Glutamatergic neuron (in vitro differentiated cells): ENCODE data around the gene TNFAIP8. TPM values are rescaled to one million over a fixed set of nuclear protein-coding genes. Genes with fewer than 3 reads are reported as not detected.

ENCODE experiments used
- DNase-seq: peaks from one replicate; pipeline ENCODE4 v3.0.0; 2022
- H3K27ac Mint-ChIP-seq: one replicate; pipeline ENCODE4 v1.8.0; 2020; ENCODE audit warnings: mild to moderate bottlenecking, mixed read lengths, inconsistent platforms; ENCODE audit not compliant: unreplicated experiment
- H3K27me3 Mint-ChIP-seq: one replicate; pipeline ENCODE4 v1.8.0; 2020; ENCODE audit warnings: mild to moderate bottlenecking, moderate library complexity, mixed read lengths, inconsistent platforms; ENCODE audit not compliant: unreplicated experiment
- H3K36me3 Mint-ChIP-seq: one replicate; pipeline ENCODE4 v1.8.0; 2020; ENCODE audit warnings: mild to moderate bottlenecking, mixed read lengths, inconsistent platforms; ENCODE audit not compliant: unreplicated experiment
- H3K4me1 Mint-ChIP-seq: one replicate; pipeline ENCODE4 v1.8.0; 2020; ENCODE audit warnings: mild to moderate bottlenecking, low read depth, mixed read lengths, inconsistent platforms; ENCODE audit not compliant: unreplicated experiment
- H3K4me3 Mint-ChIP-seq: one replicate; pipeline ENCODE4 v1.8.0; 2020; ENCODE audit warnings: mild to moderate bottlenecking, mixed read lengths, inconsistent platforms; ENCODE audit not compliant: unreplicated experiment
- H3K9me3 Mint-ChIP-seq: one replicate; pipeline ENCODE4 v1.8.0; 2020; ENCODE audit warnings: mild to moderate bottlenecking, moderate library complexity, mixed read lengths, inconsistent platforms; ENCODE audit not compliant: unreplicated experiment
- CTCF ChIP-seq: fragments of 200-600 bp; sonication (generic); IDR thresholded peaks from one replicate; pipeline ENCODE4 v1.5.0; 2021; ENCODE audit not compliant: partially characterized antibody, unreplicated experiment
- total RNA-seq: library from RNA; stranded (reverse); fragmentation: NEBNext Ultra II Directional; extraction: Animal tissue kit (Norgen Biotek cat#: 25700); gene quantifications from one replicate; pipeline ENCODE4 v1.2.1, GENCODE V29; 2021; ENCODE audit not compliant: unreplicated experiment

TNFAIP8 gene
- total RNA-seq, 1 donor from 2014 or later: 2.5 TPM

GRCh38 chr5:119374901-119375300 lies 19.1 kb downstream of the TNFAIP8 start:
- Mint-ChIP-seq H3K4me1 (no peaks in the 10 kb centered on the region), H3K4me3 (no peak overlapping the region), H3K27ac (no peak overlapping the region), H3K36me3 (no peaks in the 10 kb centered on the region), H3K9me3 (no peaks in the 10 kb centered on the region), H3K27me3 (no peaks in the 10 kb centered on the region)
- no peak for DNase-seq
- no peak for TF ChIP-seq CTCF

GRCh38 chr5:119377066-119377465 lies 21.2 kb downstream of the TNFAIP8 start:
- H3K4me3 Mint-ChIP-seq: no peak overlapping the region
- no peaks in the 10 kb centered on the region for H3K36me3 Mint-ChIP-seq
- no peaks in the 10 kb centered on the region for H3K9me3 Mint-ChIP-seq
- no peak overlapping the region for H3K27ac Mint-ChIP-seq
- H3K4me1 Mint-ChIP-seq: no peaks in the 10 kb centered on the region
- DNase-seq: no peak
- no peaks in the 10 kb centered on the region for H3K27me3 Mint-ChIP-seq
- no peak for TF ChIP-seq CTCF

- H3K27ac Mint-ChIP-seq: no peak overlapping the region
- no peaks in the 10 kb centered on the region for H3K36me3 Mint-ChIP-seq
- no peaks in the 10 kb centered on the region for H3K4me1 Mint-ChIP-seq
- no peak for TF ChIP-seq CTCF
- no peaks in the 10 kb centered on the region for H3K27me3 Mint-ChIP-seq
- no peak overlapping the region for H3K4me3 Mint-ChIP-seq
- no peak for DNase-seq
- H3K9me3 Mint-ChIP-seq: no peaks in the 10 kb centered on the region
Observed at GRCh38 chr5:119378075-119378700, 22.4 kb downstream of the TNFAIP8 start.

GRCh38 chr5:119379096-119379495 lies 23.3 kb downstream of the TNFAIP8 start:
- Mint-ChIP-seq H3K27ac (no peak overlapping the region), H3K4me3 (no peak overlapping the region), H3K9me3 (no peaks in the 10 kb centered on the region)

More at GRCh38 chr5:119379096-119379495, 23.3 kb downstream of the TNFAIP8 start:
- Mint-ChIP-seq H3K36me3 (no peaks in the 10 kb centered on the region), H3K27me3 (no peaks in the 10 kb centered on the region), H3K4me1 (no peaks in the 10 kb centered on the region)
- DNase-seq: no peak
- no peak for TF ChIP-seq CTCF
